Retinal pigment epithelial cell (primary cell): Measurements from ENCODE around the gene RNF144B.

Experiments
- DNase-seq: peaks from one replicate; pipeline ENCODE4 v3.0.0-alpha.2; 2010; ENCODE audit warnings: low read depth
- H3K4me3 ChIP-seq: 2 replicates; pipeline ENCODE4 v1.5.1; 2011; ENCODE audit warnings: mild to moderate bottlenecking, low read length, control low read depth, moderate library complexity
- CTCF ChIP-seq: conservative IDR thresholded peaks from 2 replicates; pipeline ENCODE4 v1.5.1; 2011; ENCODE audit warnings: low read depth, low read length, control low read depth, inconsistent platforms

RNF144B gene

GRCh38 chr6:18514180-18514579 lies 127.0 kb downstream of the RNF144B start:
- H3K4me3 ChIP-seq, result no peak overlapping the region
- no peak for TF ChIP-seq CTCF
- no peak for DNase-seq

- H3K4me3 ChIP-seq, result no peak overlapping the region
- DNase-seq, result peak; percentile 50
- TF ChIP-seq CTCF, result no peak
These were observed 128.6 kb downstream of the RNF144B start for GRCh38 chr6:18515767-18516166.
